NOMO-1 treated with dmso at 0.1 percent for 144 hours (cell line): Measurements from ENCODE around the gene APBB2.

Experiments
- DNase-seq: peaks from one replicate; lab custom pipeline; 2025; ENCODE audit not compliant: unreplicated experiment; lab: John Stamatoyannopoulos, UW

APBB2 gene

GRCh38 chr4:41142376-41143310, 71.7 kb downstream of the APBB2 start:
- DNase-seq = no peak

- DNase-seq = no peak
Observed at GRCh38 chr4:41141900-41142299, 72.4 kb downstream of the APBB2 start.

- no peak for DNase-seq
Observed at GRCh38 chr4:41140410-41140809, 73.9 kb downstream of the APBB2 start.

GRCh38 chr4:41137879-41138278, 76.5 kb downstream of the APBB2 start:
- DNase-seq = no peak

- DNase-seq = no peak
Observed at GRCh38 chr4:41136456-41136855, 77.9 kb downstream of the APBB2 start.

- DNase-seq = no peak
Observed at GRCh38 chr4:41135801-41136200, 78.5 kb downstream of the APBB2 start.

GRCh38 chr4:41134581-41134980, 79.8 kb downstream of the APBB2 start:
- no peak for DNase-seq

- no peak for DNase-seq
Observed at GRCh38 chr4:41133454-41134018, 80.8 kb downstream of the APBB2 start.

GRCh38 chr4:41132055-41132683, 82.2 kb downstream of the APBB2 start:
- DNase-seq = no peak

GRCh38 chr4:41129936-41130440, 84.4 kb downstream of the APBB2 start:
- DNase-seq = no peak

GRCh38 chr4:41129128-41129754, 85.1 kb downstream of the APBB2 start:
- no peak for DNase-seq

GRCh38 chr4:41125558-41126311, 88.6 kb downstream of the APBB2 start:
- no peak for DNase-seq

GRCh38 chr4:41124916-41125548, 89.3 kb downstream of the APBB2 start:
- DNase-seq = no peak

- no peak for DNase-seq
Observed at GRCh38 chr4:41122775-41123174, 91.6 kb downstream of the APBB2 start.

GRCh38 chr4:41122309-41122708, 92.0 kb downstream of the APBB2 start:
- DNase-seq = no peak

- no peak for DNase-seq
Observed at GRCh38 chr4:41121906-41122305, 92.4 kb downstream of the APBB2 start.

GRCh38 chr4:41120297-41121217, 93.8 kb downstream of the APBB2 start:
- peak; percentile 50 for DNase-seq

GRCh38 chr4:41119867-41120295, 94.5 kb downstream of the APBB2 start:
- DNase-seq = no peak

- no peak for DNase-seq
Observed at GRCh38 chr4:41111791-41112190, 102.6 kb downstream of the APBB2 start.
